WERI-Rb-1 (cell line): Measurements from ENCODE around the gene SNAP29.
"Not testable (repeated sequence)": the region's sequence is repeated elsewhere in the genome, so short reads cannot be mapped to it uniquely, and the experiment has no call there.

ENCODE experiments used
- DNase-seq: peaks from one replicate; pipeline ENCODE4 v3.0.0-alpha.2; 2020
- H3K27ac ChIP-seq: fragments of 250-450 bp; sonication (Bioruptor Pico); 2 replicates; pipeline ENCODE4 v1.5.1; 2020; ENCODE audit warnings: mild to moderate bottlenecking, moderate library complexity
- H3K27me3 ChIP-seq: fragments of 250-450 bp; sonication (Bioruptor Pico); 2 replicates; pipeline ENCODE4 v1.5.1; 2021; ENCODE audit warnings: mild to moderate bottlenecking, low read depth, moderate library complexity; ENCODE audit not compliant: insufficient read depth, severe bottlenecking
- H3K36me3 ChIP-seq: fragments of 250-450 bp; sonication (Bioruptor Pico); 2 replicates; pipeline ENCODE4 v1.5.1; 2020; ENCODE audit warnings: mild to moderate bottlenecking, moderate library complexity
- H3K4me3 ChIP-seq: 2 replicates; pipeline ENCODE4 v1.5.1; 2011; ENCODE audit warnings: low read depth, mild to moderate bottlenecking, control low read depth, low read length
- H3K9me3 ChIP-seq: fragments of 250-450 bp; sonication (Bioruptor Pico); 2 replicates; pipeline ENCODE4 v1.5.1; 2021; ENCODE audit warnings: mild to moderate bottlenecking, moderate library complexity; ENCODE audit not compliant: severe bottlenecking
- CTCF ChIP-seq: IDR thresholded peaks from 2 replicates; pipeline ENCODE4 v1.5.1; 2011; ENCODE audit warnings: low read depth, mild to moderate bottlenecking, control low read depth, inconsistent platforms, low read length

The SNAP29 gene

GRCh38 chr22:20889025-20889704, 30.4 kb downstream of the SNAP29 start:
- no peak overlapping the region for H3K4me3 ChIP-seq
- no peak for TF ChIP-seq CTCF
- peaks cover 36% of the 10 kb centered on the region for H3K36me3 ChIP-seq

GRCh38 chr22:20889904-20890540, 31.2 kb downstream of the SNAP29 start:
- no peak for TF ChIP-seq CTCF
- DNase-seq = no peak
- Histone ChIP-seq H3K9me3 (no peaks in the 10 kb centered on the region), H3K27ac (peak overlapping the region; percentile 29), H3K27me3 (no peaks in the 10 kb centered on the region), H3K4me3 (no peak overlapping the region), H3K36me3 (peaks cover 29% of the 10 kb centered on the region)

More at GRCh38 chr22:20889025-20889704, 30.4 kb downstream of the SNAP29 start:
- peak overlapping the region; percentile 29 for H3K27ac ChIP-seq
- DNase-seq = no peak
- no peaks in the 10 kb centered on the region for H3K9me3 ChIP-seq
- H3K27me3 ChIP-seq = no peaks in the 10 kb centered on the region

- no peak for DNase-seq
- Histone ChIP-seq H3K27me3 (no peaks in the 10 kb centered on the region), H3K27ac (no peak overlapping the region), H3K4me3 (no peak overlapping the region), H3K9me3 (no peaks in the 10 kb centered on the region), H3K36me3 (peaks cover 26% of the 10 kb centered on the region)
- TF ChIP-seq CTCF = no peak
These were observed 32.2 kb downstream of the SNAP29 start for GRCh38 chr22:20890975-20891374.

GRCh38 chr22:20897737-20898136, 38.9 kb downstream of the SNAP29 start:
- not testable (repeated sequence) for H3K27ac ChIP-seq, H3K9me3 ChIP-seq, DNase-seq, H3K27me3 ChIP-seq, H3K36me3 ChIP-seq, H3K4me3 ChIP-seq

- no peak overlapping the region for H3K27ac ChIP-seq
- no peak overlapping the region for H3K4me3 ChIP-seq
- H3K27me3 ChIP-seq = no peaks in the 10 kb centered on the region
- no peak for DNase-seq
- no peaks in the 10 kb centered on the region for H3K9me3 ChIP-seq
- no peaks in the 10 kb centered on the region for H3K36me3 ChIP-seq
- TF ChIP-seq CTCF = no peak
These were observed 41.1 kb downstream of the SNAP29 start for GRCh38 chr22:20899827-20900423.

- H3K27ac ChIP-seq, H3K27me3 ChIP-seq, H3K36me3 ChIP-seq, H3K9me3 ChIP-seq, H3K4me3 ChIP-seq, DNase-seq: not testable (repeated sequence)
These were observed 42.6 kb downstream of the SNAP29 start for GRCh38 chr22:20901093-20902033.
